Hepatocyte (in vitro differentiated cells): ENCODE results near the gene AGFG1. TPM values are rescaled to one million over a fixed set of nuclear protein-coding genes. Genes with fewer than 3 reads are reported as not detected.

Experiments
- DNase-seq: peaks from one replicate; pipeline ENCODE4 v3.0.0-alpha.2; 2016; ENCODE audit warnings: low spot score
- H2AFZ ChIP-seq: fragments of 200-600 bp; sonication (generic); 2 replicates; pipeline ENCODE4 v1.6.0; 2016; ENCODE audit warnings: antibody characterized with exemption, mild to moderate bottlenecking
- H3K27ac ChIP-seq: fragments of 200-600 bp; sonication (generic); 2 replicates; pipeline ENCODE4 v1.5.1; 2016; ENCODE audit warnings: mild to moderate bottlenecking
- H3K27me3 ChIP-seq: fragments of 200-600 bp; sonication (generic); 2 replicates; pipeline ENCODE4 v1.6.1; 2016
- H3K36me3 ChIP-seq: fragments of 200-600 bp; sonication (generic); replicated peaks from 2 replicates; pipeline ENCODE4 v1.5.1; 2016; ENCODE audit warnings: low read depth; ENCODE audit not compliant: insufficient read depth
- H3K4me1 ChIP-seq: fragments of 200-600 bp; sonication (generic); 2 replicates; pipeline ENCODE4 v1.5.1; 2016; ENCODE audit warnings: mild to moderate bottlenecking, moderate library complexity; ENCODE audit not compliant: insufficient read depth
- H3K4me2 ChIP-seq: fragments of 200-600 bp; sonication (generic); 2 replicates; pipeline ENCODE4 v1.6.0; 2016
- H3K4me3 ChIP-seq: fragments of 200-600 bp; sonication (generic); 2 replicates; pipeline ENCODE4 v1.5.1; 2016; ENCODE audit warnings: mild to moderate bottlenecking
- H3K79me2 ChIP-seq: fragments of 200-600 bp; sonication (generic); 2 replicates; pipeline ENCODE4 v1.6.0; 2017; ENCODE audit warnings: mild to moderate bottlenecking
- H3K9me2 ChIP-seq: fragments of 200-600 bp; sonication (generic); replicated peaks from 2 replicates; pipeline ENCODE4 v1.6.0; 2017; ENCODE audit warnings: mild to moderate bottlenecking; ENCODE audit not compliant: insufficient read depth
- H3K9me3 ChIP-seq: fragments of 200-600 bp; sonication (generic); 2 replicates; pipeline ENCODE4 v1.5.1; 2016; ENCODE audit warnings: low read depth, mild to moderate bottlenecking
- H4K20me1 ChIP-seq: fragments of 200-600 bp; sonication (generic); 2 replicates; pipeline ENCODE4 v1.6.0; 2016; ENCODE audit warnings: mild to moderate bottlenecking; ENCODE audit not compliant: insufficient read depth, poor library complexity, severe bottlenecking
- CTCF ChIP-seq: fragments of 200-600 bp; sonication (generic); IDR thresholded peaks from 2 replicates; pipeline ENCODE4 v1.5.1; 2016; ENCODE audit warnings: antibody characterized with exemption, mild to moderate bottlenecking; ENCODE audit not compliant: poor library complexity
- EZH2 ChIP-seq: fragments of 200-600 bp; sonication (generic); IDR thresholded peaks from 2 replicates; pipeline ENCODE4 v1.6.1; 2016; ENCODE audit warnings: antibody characterized with exemption, mild to moderate bottlenecking, borderline replicate concordance
- EZH2phosphoT487 ChIP-seq: fragments of 200-600 bp; sonication (generic); IDR thresholded peaks from one replicate; pipeline ENCODE4 v1.6.1; 2018; ENCODE audit warnings: antibody characterized with exemption, mild to moderate bottlenecking, low read depth, moderate library complexity; ENCODE audit not compliant: unreplicated experiment, severe bottlenecking
- WGBS: methylation state at CpG from one replicate; pipeline ENCODE4 v1.1.6; 2016; ENCODE audit warnings: low lambda C conversion rate; ENCODE audit errors: missing lambda C conversion rate; 5-methylcytosine and 5-hydroxymethylcytosine counted together
- polyA plus RNA-seq: library from polyadenylated mRNA; unstranded; fragments of >200 nt; fragmentation: Nextera tagmentation; extraction: Ambion mirVana; gene quantifications from 2 replicates; pipeline ENCODE4 v1.2.1, GENCODE V29; 2016
- total RNA-seq: library from RNA; depleted of rRNA; stranded (reverse); fragments of >200 nt; gene quantifications from 2 replicates; pipeline ENCODE4 v1.2.3, GENCODE V29; 2014

The AGFG1 gene
- total and polyA plus RNA-seq, 2 experiments from 2014 or later = 62.4 to 91.6 TPM

- no peaks in the 10 kb centered on the region for H3K27me3 ChIP-seq
- no peak for DNase-seq
- H3K27ac ChIP-seq = no peak overlapping the region
- no peak for TF ChIP-seq EZH2
- no peak for TF ChIP-seq EZH2phosphoT487
- TF ChIP-seq CTCF = no peak
- H3K9me3 ChIP-seq = no peaks in the 10 kb centered on the region
- H3K79me2 ChIP-seq = peaks cover 100% of the 10 kb centered on the region
- H3K36me3 ChIP-seq = no peaks in the 10 kb centered on the region
- H3K4me2 ChIP-seq = no peak overlapping the region
- WGBS = 82% methylated on average over 2 of the region's 2 CpGs
- peaks cover 89% of the 10 kb centered on the region for H4K20me1 ChIP-seq
- H2AFZ ChIP-seq = no peak overlapping the region
- peaks cover 13% of the 10 kb centered on the region for H3K4me1 ChIP-seq
- H3K9me2 ChIP-seq = no peaks in the 10 kb centered on the region
- H3K4me3 ChIP-seq = no peak overlapping the region
Observed at GRCh38 chr2:227480528-227480927, 8.6 kb downstream of the AGFG1 start.

DNA sequence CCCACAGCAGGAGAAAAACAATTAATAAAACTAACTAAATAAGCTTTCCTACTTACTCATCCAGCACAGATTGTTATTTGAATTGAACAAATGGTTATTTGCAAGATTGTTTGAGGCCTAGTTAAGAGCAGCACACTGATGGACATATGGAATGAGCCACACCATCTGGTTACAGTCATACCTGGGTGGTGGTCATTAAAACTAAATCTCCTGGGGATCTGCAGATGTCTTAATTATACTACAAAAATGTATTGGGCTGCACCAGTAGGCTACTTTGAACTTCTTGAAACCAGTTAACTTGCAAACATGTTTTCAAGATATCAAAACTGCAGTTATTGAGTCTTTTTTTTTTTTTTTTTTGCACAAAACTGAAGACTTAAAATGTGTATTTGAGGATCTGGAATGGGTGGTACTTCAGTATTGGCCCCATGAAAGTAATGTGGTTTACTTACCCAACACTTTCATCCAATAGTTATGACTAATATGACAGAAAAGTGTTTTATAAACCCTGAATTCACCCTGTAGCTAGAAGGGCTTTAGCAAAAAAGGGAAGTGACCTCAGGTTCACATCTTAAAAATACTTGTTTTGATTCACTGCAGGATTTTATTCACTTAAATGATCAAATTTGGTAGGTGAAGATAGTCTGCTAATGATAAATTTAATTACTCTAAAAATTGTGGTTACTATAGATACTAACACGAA lies 10.8 kb downstream of the AGFG1 start:
- Histone ChIP-seq H3K27ac (no peak overlapping the region), H3K27me3 (no peaks in the 10 kb centered on the region), H3K36me3 (no peaks in the 10 kb centered on the region), H3K9me3 (no peaks in the 10 kb centered on the region), H3K4me3 (no peak overlapping the region), H2AFZ (no peak overlapping the region), H3K79me2 (peaks cover 100% of the 10 kb centered on the region), H4K20me1 (peaks cover 87% of the 10 kb centered on the region), H3K4me1 (peaks cover 13% of the 10 kb centered on the region), H3K4me2 (no peak overlapping the region), H3K9me2 (no peaks in the 10 kb centered on the region)
- TF ChIP-seq CTCF = no peak
- TF ChIP-seq EZH2phosphoT487 = no peak
- no peak for TF ChIP-seq EZH2
- 100% methylated on average over 1 of the region's 1 CpG for WGBS
- DNase-seq = no peak

DNA sequence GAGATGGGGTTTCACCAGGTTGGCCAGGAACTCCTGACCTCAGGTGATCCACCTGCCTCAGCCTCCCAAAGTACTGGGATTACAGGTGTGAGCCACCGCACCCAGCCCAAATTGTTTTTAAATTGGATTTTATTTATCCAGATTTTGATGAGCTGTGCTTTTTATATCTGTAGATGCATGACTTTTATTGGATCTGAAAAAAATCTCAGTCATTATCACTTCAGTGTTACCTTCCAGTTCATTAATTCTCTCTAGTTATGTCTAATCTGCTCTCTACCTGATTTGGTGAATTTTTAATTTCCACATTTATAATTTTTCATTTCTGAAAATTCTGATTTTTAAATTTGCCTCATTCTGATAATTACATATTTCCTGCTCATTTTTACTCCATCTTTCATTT lies 13.5 kb downstream of the AGFG1 start:
- no peak overlapping the region for H2AFZ ChIP-seq
- no peak for DNase-seq
- no peaks in the 10 kb centered on the region for H3K27me3 ChIP-seq
- WGBS = 92% methylated on average over 1 of the region's 1 CpG
- TF ChIP-seq EZH2 (no peak), EZH2phosphoT487 (no peak), CTCF (no peak)
- no peaks in the 10 kb centered on the region for H3K36me3 ChIP-seq
- peaks cover under 1% of the 10 kb centered on the region for H3K4me1 ChIP-seq
- no peaks in the 10 kb centered on the region for H3K9me3 ChIP-seq
- H3K4me2 ChIP-seq = no peak overlapping the region
- H3K27ac ChIP-seq = no peak overlapping the region
- H4K20me1 ChIP-seq = peaks cover 85% of the 10 kb centered on the region
- H3K9me2 ChIP-seq = no peaks in the 10 kb centered on the region
- peaks cover 100% of the 10 kb centered on the region for H3K79me2 ChIP-seq
- no peak overlapping the region for H3K4me3 ChIP-seq

DNA sequence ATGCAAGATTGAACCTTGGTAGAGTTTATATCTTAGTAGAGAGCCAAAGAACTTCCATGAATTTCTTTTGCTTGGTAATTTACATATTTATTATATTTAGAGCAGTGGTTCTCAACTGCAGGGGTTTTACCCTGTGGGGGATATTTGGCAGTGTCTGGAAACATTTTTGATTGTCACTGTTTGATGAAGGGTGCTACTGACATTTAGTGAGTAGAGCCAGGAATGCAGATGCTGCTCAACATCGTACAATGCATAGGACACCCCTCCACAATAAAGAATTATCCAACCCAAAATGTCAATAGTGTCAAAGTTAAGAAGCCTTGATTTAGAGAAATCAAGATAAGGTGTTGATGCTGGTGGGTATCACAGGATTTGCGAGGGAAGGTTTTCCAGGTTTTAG lies 14.7 kb downstream of the AGFG1 start:
- TF ChIP-seq EZH2phosphoT487 (no peak), EZH2 (no peak), CTCF (no peak)
- Histone ChIP-seq H3K9me2 (no peaks in the 10 kb centered on the region), H3K79me2 (peaks cover 100% of the 10 kb centered on the region), H3K4me3 (no peak overlapping the region), H3K9me3 (no peaks in the 10 kb centered on the region), H3K27me3 (no peaks in the 10 kb centered on the region), H2AFZ (no peak overlapping the region), H3K4me2 (no peak overlapping the region), H3K4me1 (no peaks in the 10 kb centered on the region), H3K27ac (no peak overlapping the region), H4K20me1 (peaks cover 86% of the 10 kb centered on the region), H3K36me3 (no peaks in the 10 kb centered on the region)
- 92% methylated on average over 2 of the region's 2 CpGs for WGBS
- DNase-seq = no peak
